Activated T-helper 17 cell treated with anti-CD3 and anti-CD28 coated beads, Interleukin-2, amount 50 U/mL, for 72 hours (primary cell): ENCODE data around the gene NGEF. TPM values are rescaled to one million over a fixed set of nuclear protein-coding genes. Genes with fewer than 3 reads are reported as not detected.

Source experiments
- ATAC-seq: fragments of 150-1000 bp; cut with Tn5 transposase; replicated peaks from 2 replicates; pipeline ENCODE4 v1.10.0; 2021; ENCODE audit warnings: mild to moderate bottlenecking, moderate library complexity
- H3K27ac Mint-ChIP-seq: one replicate; pipeline ENCODE4 v1.8.0; 2022; ENCODE audit warnings: mixed read lengths
- H3K27me3 Mint-ChIP-seq: one replicate; pipeline ENCODE4 v1.8.0; 2022; ENCODE audit warnings: mixed read lengths
- H3K36me3 Mint-ChIP-seq: one replicate; pipeline ENCODE4 v1.8.0; 2022; ENCODE audit warnings: low read depth, mild to moderate bottlenecking, mixed read lengths
- H3K4me1 Mint-ChIP-seq: one replicate; pipeline ENCODE4 v1.8.0; 2022; ENCODE audit warnings: mixed read lengths
- H3K4me3 Mint-ChIP-seq: one replicate; pipeline ENCODE4 v1.8.0; 2022; ENCODE audit warnings: mild to moderate bottlenecking, mixed read lengths
- H3K9me3 Mint-ChIP-seq: one replicate; pipeline ENCODE4 v1.8.0; 2022; ENCODE audit warnings: mixed read lengths
- total RNA-seq, 2 donors: library from RNA; stranded (reverse); gene quantifications; one replicate each; pipeline ENCODE4 v1.2.3, GENCODE V29; 2022

Gene NGEF
- total RNA-seq, 2 donors from 2014 or later = 1.0 TPM; not detected in 1

DNA sequence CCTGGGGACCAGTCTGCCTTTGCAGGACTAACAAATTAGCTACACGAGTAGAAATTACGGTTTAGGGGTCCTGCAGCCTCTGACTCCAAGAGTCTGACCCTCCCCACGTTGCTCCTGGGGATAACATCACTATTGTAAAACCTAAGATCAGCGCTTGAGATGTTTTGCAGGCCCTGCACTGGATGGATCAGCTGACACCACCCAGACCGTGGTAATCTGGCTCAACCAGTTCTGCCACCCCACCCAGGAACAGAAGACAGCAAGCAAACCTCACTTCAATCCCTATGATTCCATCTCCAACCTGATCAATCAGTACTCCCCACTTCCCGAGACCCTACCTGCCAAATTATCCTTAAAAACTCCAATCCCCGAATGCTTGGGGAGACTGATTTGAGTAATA is 31.7 kb downstream of the NGEF start:
- H3K27me3 Mint-ChIP-seq = peaks cover 24% of the 10 kb centered on the region
- ATAC-seq = no peak
- H3K4me1 Mint-ChIP-seq = no peaks in the 10 kb centered on the region
- no peak overlapping the region for H3K27ac Mint-ChIP-seq
- no peaks in the 10 kb centered on the region for H3K36me3 Mint-ChIP-seq
- no peak overlapping the region for H3K4me3 Mint-ChIP-seq
- peaks cover 5% of the 10 kb centered on the region for H3K9me3 Mint-ChIP-seq

DNA sequence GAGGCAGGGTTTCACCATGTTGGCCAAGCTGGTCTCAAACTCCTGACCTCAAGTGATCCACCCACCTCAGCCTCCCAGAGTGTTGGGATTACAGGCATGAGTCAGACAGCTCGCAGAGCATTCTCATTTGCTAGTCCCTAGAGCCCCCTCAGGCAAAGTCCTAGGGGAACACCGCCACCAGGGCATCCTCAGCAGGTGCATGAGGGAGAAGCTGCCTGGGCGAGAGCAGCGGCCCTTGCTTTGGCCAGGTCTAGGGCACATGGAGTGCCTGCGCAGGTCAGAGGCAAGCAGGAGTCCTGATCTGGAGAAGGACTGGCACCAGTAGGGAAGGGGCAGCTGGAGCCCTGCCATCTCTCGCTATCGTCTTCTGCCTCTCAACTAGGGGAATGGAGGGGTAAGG is 32.4 kb downstream of the NGEF start:
- H3K27me3 Mint-ChIP-seq = peaks cover 18% of the 10 kb centered on the region
- H3K36me3 Mint-ChIP-seq = no peaks in the 10 kb centered on the region
- H3K4me1 Mint-ChIP-seq = no peaks in the 10 kb centered on the region
- H3K27ac Mint-ChIP-seq = no peak overlapping the region
- ATAC-seq = no peak
- no peaks in the 10 kb centered on the region for H3K9me3 Mint-ChIP-seq
- no peak overlapping the region for H3K4me3 Mint-ChIP-seq

DNA sequence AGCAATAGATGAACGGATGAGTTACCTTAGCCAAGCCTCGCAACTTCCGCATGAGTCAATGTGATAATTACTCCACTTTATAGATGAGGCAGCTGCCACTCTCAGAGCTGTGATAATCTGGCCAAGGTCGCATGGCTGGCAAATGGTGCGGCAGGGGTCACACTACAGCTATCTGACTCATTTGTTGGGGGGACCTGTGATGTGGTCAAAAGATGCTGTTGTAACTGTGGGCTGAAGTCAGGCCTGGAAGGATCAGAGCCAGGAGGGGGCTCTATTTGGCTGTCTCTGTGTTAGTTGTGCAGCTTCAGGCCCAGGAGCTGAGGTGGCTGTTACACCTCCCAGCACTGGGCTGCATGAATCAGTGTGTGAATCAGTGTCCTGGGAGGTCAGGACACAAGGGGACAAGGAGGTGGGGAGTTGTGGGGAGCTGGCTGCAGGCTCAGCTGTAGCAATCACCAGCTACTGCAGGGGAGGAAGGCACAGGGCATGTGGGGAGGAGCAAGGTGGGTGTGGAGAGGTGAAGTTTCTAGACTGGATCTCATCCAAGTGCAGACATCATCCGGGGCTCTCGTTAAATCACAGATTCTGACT is 33.1 kb downstream of the NGEF start:
- no peak overlapping the region for H3K27ac Mint-ChIP-seq
- no peaks in the 10 kb centered on the region for H3K4me1 Mint-ChIP-seq
- peaks cover 18% of the 10 kb centered on the region for H3K27me3 Mint-ChIP-seq
- no peaks in the 10 kb centered on the region for H3K36me3 Mint-ChIP-seq
- H3K9me3 Mint-ChIP-seq = no peaks in the 10 kb centered on the region
- ATAC-seq = no peak
- no peak overlapping the region for H3K4me3 Mint-ChIP-seq

DNA sequence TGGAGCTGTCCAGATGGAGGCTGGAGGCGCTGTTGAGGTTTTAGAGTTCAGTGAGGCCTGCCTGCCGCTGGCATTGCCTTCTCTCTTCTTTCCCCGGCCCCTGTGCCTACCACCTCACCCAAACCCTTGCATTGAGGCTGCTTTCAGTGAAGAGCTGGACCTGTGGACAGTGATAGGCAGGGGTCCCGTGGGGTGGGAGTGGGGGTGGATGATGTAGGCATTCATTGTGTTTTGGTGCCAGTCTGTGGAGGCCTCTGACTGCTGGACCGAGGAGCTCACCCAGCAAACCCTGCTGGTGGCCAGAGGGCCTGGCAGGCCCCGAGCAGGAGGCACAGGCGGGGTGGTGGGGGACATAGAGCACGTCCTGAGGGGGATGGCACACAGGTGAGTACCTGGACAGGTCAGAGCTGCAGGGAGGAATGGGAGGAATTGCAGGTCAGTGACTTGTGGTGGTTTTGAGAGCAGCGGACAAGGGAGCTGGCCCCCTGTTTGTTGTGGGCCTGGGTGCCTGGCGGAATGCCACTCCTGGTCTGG is 35.6 kb downstream of the NGEF start:
- no peak overlapping the region for H3K27ac Mint-ChIP-seq
- no peak overlapping the region for H3K4me3 Mint-ChIP-seq
- no peaks in the 10 kb centered on the region for H3K4me1 Mint-ChIP-seq
- no peak for ATAC-seq
- no peaks in the 10 kb centered on the region for H3K36me3 Mint-ChIP-seq
- no peaks in the 10 kb centered on the region for H3K9me3 Mint-ChIP-seq
- H3K27me3 Mint-ChIP-seq = peaks cover 9% of the 10 kb centered on the region

DNA sequence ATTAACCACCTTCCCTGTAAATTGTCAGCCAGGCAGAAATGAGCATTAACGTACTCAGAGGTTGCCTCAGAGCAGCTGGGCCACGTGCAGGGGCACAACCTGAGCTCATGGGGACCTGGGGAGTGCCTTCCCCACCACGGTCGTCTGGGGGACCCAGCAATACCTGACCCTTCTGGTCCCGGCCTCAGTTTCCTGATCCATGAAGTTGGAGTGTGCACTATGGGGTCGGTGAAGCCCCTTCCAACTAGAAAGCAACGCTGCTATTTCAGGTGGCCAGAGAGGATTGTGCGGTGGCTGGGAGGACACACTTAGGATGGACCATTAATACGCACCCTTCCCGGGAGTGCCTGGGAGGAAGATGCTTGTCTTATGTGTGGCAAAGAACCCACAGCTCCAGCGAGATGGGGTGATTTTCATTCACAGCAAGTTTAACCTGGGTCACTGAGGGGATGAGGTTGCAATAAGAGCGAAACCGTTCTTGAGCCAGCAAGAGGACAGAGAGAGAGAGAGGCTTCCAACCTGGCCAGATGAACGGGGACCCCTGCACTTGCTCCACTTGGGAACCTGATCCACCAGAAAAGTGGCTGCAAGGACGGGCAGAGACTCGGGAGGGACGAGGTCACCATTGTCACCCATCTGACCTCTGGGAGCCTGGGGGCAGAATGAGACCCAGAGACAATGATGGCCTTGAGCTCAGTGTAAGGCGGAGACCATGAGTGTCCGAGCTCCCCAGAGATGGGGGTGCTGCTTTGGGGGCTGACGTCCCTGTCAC is 36.2 kb downstream of the NGEF start:
- H3K4me3 Mint-ChIP-seq = no peak overlapping the region
- peaks cover 9% of the 10 kb centered on the region for H3K27me3 Mint-ChIP-seq
- no peaks in the 10 kb centered on the region for H3K4me1 Mint-ChIP-seq
- H3K36me3 Mint-ChIP-seq = no peaks in the 10 kb centered on the region
- no peak for ATAC-seq
- no peak overlapping the region for H3K27ac Mint-ChIP-seq
- no peaks in the 10 kb centered on the region for H3K9me3 Mint-ChIP-seq

DNA sequence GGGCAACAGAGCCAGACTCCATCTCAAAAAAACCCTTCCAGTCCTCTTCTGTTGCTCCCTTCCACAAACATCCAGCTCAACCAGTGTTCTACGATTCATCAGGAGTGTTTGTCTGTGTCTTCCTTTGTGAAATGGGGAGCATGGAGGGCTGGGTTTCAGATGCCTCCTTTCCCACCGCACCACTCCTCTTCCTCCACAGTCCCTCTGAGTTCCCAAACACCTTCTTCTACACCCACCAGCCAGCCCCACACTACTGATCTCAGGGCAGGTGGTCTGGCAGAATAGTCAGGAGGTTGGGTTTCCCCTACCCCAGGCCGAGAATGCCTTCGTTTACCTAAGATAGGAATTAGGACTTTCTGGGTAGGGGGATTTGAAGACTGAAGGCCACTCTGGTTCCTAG is 36.9 kb downstream of the NGEF start:
- Mint-ChIP-seq H3K27ac (no peak overlapping the region), H3K4me3 (no peak overlapping the region), H3K9me3 (no peaks in the 10 kb centered on the region), H3K27me3 (peaks cover 9% of the 10 kb centered on the region), H3K4me1 (no peaks in the 10 kb centered on the region), H3K36me3 (no peaks in the 10 kb centered on the region)
- ATAC-seq = no peak

DNA sequence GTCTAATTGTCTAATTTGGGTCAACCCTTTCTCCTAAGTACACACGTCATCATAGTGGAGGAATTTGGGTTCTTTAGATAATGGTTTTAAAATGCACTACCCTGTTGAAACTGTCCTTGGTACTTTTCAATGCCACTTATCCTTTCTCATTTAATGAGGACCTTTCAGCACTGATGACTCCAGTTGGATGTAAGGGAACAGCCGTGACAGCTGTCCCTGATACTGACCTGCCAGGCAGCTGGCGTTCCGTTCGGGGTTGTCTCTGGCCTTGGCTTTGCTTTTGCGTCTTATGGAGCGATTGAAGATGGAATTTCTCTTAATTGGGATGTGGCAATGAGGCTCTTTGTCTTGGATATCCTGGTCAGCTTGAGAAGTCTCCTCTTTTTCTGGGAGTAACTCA is 38.7 kb downstream of the NGEF start:
- H3K27ac Mint-ChIP-seq = no peak overlapping the region

DNA sequence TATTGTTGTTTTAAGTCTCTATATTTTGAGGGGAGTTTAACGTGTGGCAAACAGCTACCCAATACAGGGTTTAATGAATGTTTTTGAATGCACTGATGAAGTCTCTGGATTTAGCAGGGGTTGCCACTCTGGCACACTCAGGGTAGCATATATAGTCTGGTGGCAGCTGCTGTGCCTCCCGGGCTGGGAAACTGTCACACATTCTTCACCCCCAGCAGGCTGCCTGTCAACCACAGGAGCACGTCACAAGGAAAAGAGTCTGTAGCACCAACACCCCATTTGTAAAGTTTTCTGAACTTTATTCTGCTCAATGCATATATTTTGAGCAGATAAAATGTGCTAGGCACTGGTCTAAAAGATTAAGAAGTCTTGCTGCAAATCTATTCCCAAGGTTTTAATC is 39.3 kb downstream of the NGEF start:
- no peaks in the 10 kb centered on the region for H3K9me3 Mint-ChIP-seq
- H3K27me3 Mint-ChIP-seq = peaks cover 4% of the 10 kb centered on the region
- no peaks in the 10 kb centered on the region for H3K36me3 Mint-ChIP-seq
- no peaks in the 10 kb centered on the region for H3K4me1 Mint-ChIP-seq
- H3K27ac Mint-ChIP-seq = no peak overlapping the region
- H3K4me3 Mint-ChIP-seq = no peak overlapping the region
- no peak for ATAC-seq

More for the DNA sequence above, 38.7 kb downstream of the NGEF start:
- H3K4me3 Mint-ChIP-seq = no peak overlapping the region
- ATAC-seq = no peak
- H3K36me3 Mint-ChIP-seq = no peaks in the 10 kb centered on the region
- H3K27me3 Mint-ChIP-seq = peaks cover 4% of the 10 kb centered on the region
- H3K9me3 Mint-ChIP-seq = no peaks in the 10 kb centered on the region
- H3K4me1 Mint-ChIP-seq = no peaks in the 10 kb centered on the region

DNA sequence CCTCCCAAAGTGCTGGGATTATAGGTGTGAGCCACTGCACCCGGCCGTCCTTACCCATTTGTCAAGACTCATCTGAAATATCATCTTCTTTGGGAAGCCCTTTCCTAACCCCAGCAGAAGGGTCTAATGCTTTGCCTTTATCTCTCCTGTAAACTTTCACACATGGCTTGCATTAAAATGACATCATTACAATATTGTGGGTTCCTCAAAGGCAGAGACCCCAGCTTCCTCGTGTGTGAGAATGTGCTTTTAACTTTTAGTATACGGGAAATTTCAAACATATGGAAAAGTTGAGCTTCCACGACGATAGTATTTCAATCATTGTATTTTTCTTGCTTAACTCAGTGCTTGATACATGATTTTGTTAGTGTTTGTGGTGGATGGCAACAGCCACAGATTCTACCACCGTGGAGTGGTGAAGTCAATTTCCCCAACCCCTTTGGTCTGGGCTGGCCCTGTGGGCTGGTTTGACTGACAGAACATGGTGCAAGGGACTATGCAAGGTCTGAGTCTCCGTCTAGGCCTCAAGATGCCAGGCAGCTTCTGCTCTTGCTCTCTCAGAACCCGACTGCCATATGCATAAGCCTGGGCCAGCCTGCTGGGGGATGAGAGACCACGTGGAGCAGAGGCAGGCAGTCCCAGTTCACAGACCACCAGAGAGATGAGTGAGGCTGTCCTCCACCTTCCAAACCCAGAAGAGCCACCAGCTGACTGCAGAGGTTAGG is 39.9 kb downstream of the NGEF start:
- H3K27me3 Mint-ChIP-seq = peaks cover 4% of the 10 kb centered on the region
- H3K4me1 Mint-ChIP-seq = no peaks in the 10 kb centered on the region
- no peaks in the 10 kb centered on the region for H3K9me3 Mint-ChIP-seq
- no peak for ATAC-seq
- no peaks in the 10 kb centered on the region for H3K36me3 Mint-ChIP-seq
- H3K4me3 Mint-ChIP-seq = no peak overlapping the region
- H3K27ac Mint-ChIP-seq = no peak overlapping the region

DNA sequence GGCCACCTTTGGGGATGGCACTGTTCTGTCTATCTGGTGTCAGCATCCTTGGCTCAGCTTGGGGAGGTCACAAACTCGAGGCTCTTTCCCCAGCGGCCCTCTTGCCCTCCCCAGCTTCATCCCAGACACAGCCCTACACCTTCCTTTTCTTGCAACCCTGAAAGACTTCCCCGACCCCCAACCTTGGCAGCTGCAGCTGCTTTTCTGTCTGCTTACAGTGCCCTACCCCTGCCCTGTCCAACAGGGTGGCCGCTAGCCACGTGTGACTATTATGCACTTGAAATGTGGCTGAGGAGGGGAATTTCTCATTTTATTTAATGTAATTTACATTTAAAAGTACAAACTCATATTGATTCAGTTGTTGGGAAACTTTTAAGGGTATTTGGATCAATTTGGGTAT is 41.3 kb downstream of the NGEF start:
- H3K9me3 Mint-ChIP-seq = no peaks in the 10 kb centered on the region
- H3K36me3 Mint-ChIP-seq = no peaks in the 10 kb centered on the region
- no peaks in the 10 kb centered on the region for H3K4me1 Mint-ChIP-seq
- peaks cover under 1% of the 10 kb centered on the region for H3K27me3 Mint-ChIP-seq
- no peak overlapping the region for H3K4me3 Mint-ChIP-seq
- ATAC-seq = no peak
- H3K27ac Mint-ChIP-seq = no peak overlapping the region

DNA sequence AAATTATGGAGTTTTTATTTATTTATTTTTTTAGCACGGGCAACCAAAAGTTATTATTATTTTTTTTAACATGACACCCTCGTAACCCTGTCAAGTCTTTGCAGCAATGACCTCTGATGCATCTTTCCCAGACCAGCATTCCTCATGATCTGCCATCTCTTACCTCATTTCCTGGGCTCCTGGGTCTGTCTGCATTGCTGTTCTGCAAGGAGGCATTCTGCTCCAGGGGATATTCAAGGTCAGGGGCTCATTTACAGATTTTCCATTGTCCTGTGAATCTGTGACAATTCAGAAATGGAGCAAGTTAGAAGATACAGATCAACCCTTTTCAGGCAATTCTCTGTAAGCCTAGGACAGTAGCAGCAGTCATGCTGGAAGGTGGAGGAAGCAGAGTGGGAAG is 43.0 kb downstream of the NGEF start:
- Mint-ChIP-seq H3K9me3 (no peaks in the 10 kb centered on the region), H3K27me3 (peaks cover 3% of the 10 kb centered on the region), H3K4me1 (no peaks in the 10 kb centered on the region), H3K4me3 (no peak overlapping the region), H3K36me3 (no peaks in the 10 kb centered on the region), H3K27ac (no peak overlapping the region)
- ATAC-seq = no peak

DNA sequence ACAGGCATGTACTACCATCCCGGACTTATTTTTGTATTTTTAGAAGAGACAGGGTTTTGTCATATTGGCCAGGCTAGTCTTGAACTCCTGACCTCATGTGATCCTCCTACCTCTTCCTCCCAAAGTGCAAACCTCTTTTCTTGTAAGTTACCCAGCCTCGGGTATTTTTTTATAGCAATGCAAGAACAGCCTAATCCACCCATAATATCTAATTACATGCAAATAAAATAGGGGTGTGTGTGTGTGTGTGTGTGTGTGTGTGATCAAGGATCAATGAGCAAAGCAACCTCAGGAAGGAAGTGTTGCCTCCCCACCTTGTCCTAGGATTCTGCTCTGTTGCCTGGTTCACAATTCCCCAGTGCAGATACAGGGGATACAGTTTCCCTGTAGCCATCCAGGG is 45.6 kb downstream of the NGEF start:
- Mint-ChIP-seq H3K4me1 (no peaks in the 10 kb centered on the region), H3K4me3 (no peak overlapping the region), H3K27ac (no peak overlapping the region), H3K27me3 (peaks cover 5% of the 10 kb centered on the region), H3K36me3 (no peaks in the 10 kb centered on the region), H3K9me3 (no peaks in the 10 kb centered on the region)
- no peak for ATAC-seq

DNA sequence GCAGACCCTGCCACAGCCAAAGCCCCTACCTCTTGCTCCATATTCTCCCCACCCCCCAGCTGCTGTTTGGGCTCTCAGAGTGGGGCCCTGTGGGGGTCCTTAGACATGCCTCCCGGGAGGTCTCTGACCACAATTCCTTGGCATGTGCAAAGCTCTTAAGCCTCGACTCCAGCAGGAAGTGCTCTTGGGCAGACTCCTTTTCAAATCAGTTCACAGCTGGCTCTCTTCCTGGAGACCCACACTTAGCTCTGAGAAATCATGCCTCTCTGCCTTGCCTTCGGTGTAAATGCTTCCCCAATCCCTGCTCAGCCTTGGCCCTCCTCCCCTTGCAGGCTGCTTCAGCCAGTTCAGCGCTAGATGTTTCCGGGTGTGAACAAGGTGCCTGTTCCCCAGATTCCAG is 46.9 kb downstream of the NGEF start:
- no peaks in the 10 kb centered on the region for H3K4me1 Mint-ChIP-seq
- H3K27ac Mint-ChIP-seq = no peak overlapping the region
- peaks cover 5% of the 10 kb centered on the region for H3K27me3 Mint-ChIP-seq
- H3K9me3 Mint-ChIP-seq = no peaks in the 10 kb centered on the region
- no peaks in the 10 kb centered on the region for H3K36me3 Mint-ChIP-seq
- ATAC-seq = no peak
- no peak overlapping the region for H3K4me3 Mint-ChIP-seq

DNA sequence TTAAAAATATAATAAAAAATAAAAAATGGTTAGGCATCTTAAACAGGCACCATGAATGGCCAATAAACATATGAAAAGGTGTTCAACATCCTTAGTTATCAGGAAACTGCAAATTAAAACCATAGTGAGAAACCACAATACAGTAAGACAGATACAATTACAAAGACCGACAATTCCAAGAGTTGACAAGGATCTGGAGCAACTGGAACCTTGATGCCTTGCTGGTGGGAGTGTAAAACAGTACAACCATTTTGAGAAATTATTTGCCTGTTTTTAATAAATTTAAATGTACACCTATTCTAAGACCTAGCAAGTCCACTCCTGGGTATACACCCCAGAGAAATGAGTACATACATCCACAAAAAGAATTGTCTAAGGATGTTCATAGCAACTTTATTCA is 49.1 kb downstream of the NGEF start:
- no peak for ATAC-seq
- H3K9me3 Mint-ChIP-seq = no peaks in the 10 kb centered on the region
- peaks cover 5% of the 10 kb centered on the region for H3K27me3 Mint-ChIP-seq
- no peak overlapping the region for H3K27ac Mint-ChIP-seq
- no peaks in the 10 kb centered on the region for H3K36me3 Mint-ChIP-seq
- no peaks in the 10 kb centered on the region for H3K4me1 Mint-ChIP-seq
- no peak overlapping the region for H3K4me3 Mint-ChIP-seq

DNA sequence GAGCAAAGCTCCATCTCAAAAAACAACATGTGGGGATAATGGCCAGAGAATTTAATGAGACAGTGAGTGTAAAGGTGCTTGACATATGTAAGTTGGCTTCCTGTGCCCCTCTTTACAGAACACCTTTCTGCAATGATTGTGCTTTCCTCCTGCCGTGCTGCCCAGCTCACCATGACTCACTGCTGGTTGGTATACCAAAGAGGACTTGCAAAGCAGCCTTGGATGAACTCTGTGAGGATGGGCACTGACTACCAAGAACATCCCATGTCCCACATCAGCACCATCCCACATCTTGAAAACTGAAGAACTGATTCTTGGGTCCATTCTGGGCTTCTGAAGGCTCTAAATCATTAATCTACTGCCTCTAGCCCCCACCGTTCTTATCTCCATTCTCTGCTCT is 52.2 kb downstream of the NGEF start:
- no peak overlapping the region for H3K27ac Mint-ChIP-seq
- H3K4me1 Mint-ChIP-seq = no peaks in the 10 kb centered on the region
- H3K9me3 Mint-ChIP-seq = no peaks in the 10 kb centered on the region
- ATAC-seq = no peak
- H3K27me3 Mint-ChIP-seq = peaks cover 5% of the 10 kb centered on the region
- H3K4me3 Mint-ChIP-seq = no peak overlapping the region
- H3K36me3 Mint-ChIP-seq = no peaks in the 10 kb centered on the region
